Activated gamma-delta T cell treated with anti-CD3 and anti-CD28 coated beads, Interleukin-2, amount 50 U/mL, for 16 hours (primary cell): ENCODE measurements around the gene DAAM2.

Experiments
- DNase-seq: peaks from one replicate; pipeline ENCODE4 v3.0.0-alpha.2; 2020; ENCODE audit warnings: low read depth

DAAM2 gene

DNA sequence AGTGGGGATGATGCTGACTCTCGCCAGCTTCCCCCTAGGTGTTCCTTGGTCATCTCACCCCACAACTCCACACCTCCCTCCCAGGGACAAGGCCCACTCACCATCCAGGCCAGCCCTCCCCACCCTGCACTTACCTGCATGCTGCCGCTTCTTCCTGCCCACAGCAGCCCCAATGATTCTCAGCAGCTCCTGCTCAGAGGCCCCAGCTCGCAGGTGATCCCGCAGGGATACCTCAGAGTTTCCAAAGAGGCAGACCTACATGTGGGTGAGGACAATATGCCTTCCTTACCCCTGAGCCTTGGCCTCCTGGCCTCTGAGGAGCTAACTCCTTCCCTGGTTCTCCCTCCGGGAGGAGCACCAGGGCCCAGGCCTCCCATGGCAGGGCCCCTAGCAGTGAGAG is 117.5 kb downstream of the DAAM2 start:
- no peak for DNase-seq

DNA sequence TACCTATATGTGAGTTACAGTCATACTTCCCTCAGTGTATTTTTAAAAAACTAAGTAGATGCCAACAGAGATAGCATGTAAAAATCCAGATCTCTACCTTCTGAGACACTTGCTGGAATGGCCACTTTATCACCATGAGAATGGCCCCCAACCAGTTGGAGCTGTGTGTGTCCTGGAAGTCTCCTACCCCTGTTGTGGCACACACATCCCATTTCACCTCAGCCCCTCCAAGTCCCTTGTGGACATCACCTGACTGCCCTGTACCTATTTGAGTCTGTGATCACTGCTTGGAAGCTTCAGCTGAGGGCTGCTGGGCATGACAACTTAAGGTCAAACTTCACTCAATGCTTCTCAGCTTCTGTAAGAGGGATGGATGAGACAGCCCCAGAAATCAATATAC is 118.0 kb downstream of the DAAM2 start:
- no peak for DNase-seq

- no peak for DNase-seq
Measured at GRCh38 chr6:39910744-39911143, 118.6 kb downstream of the DAAM2 start.

GRCh38 chr6:39911513-39912125 is 119.4 kb downstream of the DAAM2 start:
- no peak for DNase-seq

DNA sequence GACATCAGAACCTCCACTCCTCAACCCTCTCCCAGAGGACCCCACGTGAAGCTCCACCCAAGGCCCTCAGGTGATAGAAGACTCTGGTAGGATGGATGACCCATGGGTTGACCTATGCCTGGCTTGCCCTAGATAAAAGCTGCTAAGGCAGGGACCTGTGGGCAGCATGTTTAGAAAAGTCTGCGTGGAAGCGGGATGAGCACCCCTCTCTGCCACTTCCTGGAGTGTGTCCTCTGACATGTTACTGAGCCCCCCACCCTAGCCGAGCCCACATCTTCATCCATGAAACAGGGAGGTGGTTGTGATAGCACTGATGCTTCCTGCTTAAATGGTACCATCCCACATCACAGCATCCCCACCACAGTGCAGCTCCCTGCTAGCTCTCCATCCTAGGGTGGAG is 120.3 kb downstream of the DAAM2 start:
- DNase-seq: no peak

- DNase-seq: no peak
Measured at GRCh38 chr6:39913391-39913916, 121.3 kb downstream of the DAAM2 start.

GRCh38 chr6:39914239-39914638 is 122.1 kb downstream of the DAAM2 start:
- no peak for DNase-seq

- DNase-seq: no peak
Measured at GRCh38 chr6:39915866-39916265, 123.7 kb downstream of the DAAM2 start.

GRCh38 chr6:39917329-39917728 is 125.2 kb downstream of the DAAM2 start:
- no peak for DNase-seq

DNA sequence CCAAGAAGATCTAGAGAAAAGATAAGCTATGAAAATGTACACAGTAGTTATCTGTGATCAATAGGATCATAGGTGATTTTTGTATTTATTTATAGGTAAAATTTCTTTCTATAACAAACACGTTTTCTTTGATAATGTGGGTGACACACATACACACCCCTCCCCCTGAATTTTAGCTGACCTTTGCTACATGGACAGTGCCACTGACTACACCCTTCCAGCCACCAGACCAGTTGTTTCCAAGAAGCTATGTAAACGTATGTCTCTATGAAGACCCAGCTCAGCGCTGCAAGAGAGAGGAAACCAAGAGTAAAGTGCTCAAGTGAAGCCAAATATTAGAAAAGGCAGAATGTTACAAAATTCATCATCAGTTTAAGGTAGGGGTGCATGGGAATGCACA is 125.8 kb downstream of the DAAM2 start:
- no peak for DNase-seq

- no peak for DNase-seq
Measured at GRCh38 chr6:39918831-39919230, 126.7 kb downstream of the DAAM2 start.

DNA sequence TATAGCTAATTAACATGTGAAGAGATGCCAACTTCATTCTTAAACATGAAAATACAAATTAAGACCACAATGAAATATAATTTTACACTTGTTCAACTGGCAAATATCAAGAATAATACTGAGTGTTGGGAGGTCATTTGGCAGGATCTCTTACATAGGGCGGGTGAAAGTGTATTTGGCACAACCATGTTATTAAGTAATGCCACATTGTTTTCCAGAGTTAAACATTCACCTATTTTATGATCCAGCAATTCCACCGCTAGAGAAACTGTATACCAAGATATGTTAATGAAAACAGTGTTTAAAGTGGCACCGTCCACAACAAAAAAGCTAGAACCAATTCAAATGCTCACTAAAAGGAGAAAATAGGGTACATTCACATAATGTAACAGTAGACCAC is 128.0 kb downstream of the DAAM2 start:
- no peak for DNase-seq

DNA sequence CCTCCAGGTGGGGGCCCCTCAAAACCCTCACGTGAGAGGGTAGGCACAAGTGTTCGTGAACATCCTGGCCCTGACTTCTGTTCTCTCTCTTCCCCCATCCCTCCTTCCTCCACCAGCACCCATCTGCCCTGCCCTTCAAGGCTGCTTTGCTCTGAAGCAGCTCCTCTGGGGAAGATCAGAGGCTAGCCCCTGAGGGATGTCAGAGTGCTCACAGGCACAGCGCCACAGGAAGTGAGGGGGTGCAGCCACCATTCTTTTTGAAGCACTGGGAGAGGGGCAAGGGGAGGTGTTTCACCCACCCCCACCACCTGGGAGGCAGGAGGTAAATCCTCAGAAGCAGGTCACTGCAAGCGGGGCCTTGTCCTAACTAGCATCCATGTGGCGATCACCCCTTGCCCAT is 130.6 kb downstream of the DAAM2 start:
- no peak for DNase-seq

GRCh38 chr6:39923394-39923793 is 131.2 kb downstream of the DAAM2 start:
- DNase-seq: no peak

- no peak for DNase-seq
Measured at GRCh38 chr6:39923861-39924260, 131.7 kb downstream of the DAAM2 start.

- DNase-seq: no peak
Measured at GRCh38 chr6:39924283-39924682, 132.1 kb downstream of the DAAM2 start.

DNA sequence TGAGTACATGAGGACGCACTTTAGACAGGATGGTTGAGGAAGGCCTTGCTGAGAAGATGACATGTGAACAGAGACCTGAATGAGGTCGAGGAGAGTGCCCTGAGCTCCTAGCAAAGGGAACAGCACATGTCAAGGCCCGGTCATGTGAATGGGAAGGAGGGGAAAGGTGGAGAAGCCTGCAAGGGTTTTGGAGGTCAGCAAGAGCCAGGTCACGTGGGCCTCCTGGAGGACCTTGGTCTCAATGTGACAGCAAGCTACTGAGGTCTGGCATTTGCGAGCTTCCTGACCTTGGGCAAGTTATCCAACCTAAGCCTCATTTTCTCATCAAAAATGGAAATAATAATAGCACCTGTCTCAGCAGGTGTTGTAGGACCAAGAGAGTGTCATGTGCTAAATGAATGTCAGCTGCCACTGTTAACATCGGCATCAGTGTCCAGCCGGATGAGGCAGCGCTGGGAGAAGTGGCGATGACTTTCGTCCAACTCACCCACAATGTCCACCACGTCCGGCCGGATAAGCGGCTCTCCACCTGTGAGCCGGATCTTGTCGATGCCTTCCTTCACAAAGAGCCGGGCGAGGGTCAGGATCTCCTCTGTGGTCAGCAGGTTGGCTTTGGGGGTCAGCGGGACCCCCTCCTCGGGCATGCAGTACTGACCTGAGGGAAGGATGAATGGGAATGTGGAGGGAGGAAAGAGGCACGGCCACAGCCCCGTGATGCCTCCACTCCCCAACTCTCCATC is 133.2 kb downstream of the DAAM2 start:
- no peak for DNase-seq

DNA sequence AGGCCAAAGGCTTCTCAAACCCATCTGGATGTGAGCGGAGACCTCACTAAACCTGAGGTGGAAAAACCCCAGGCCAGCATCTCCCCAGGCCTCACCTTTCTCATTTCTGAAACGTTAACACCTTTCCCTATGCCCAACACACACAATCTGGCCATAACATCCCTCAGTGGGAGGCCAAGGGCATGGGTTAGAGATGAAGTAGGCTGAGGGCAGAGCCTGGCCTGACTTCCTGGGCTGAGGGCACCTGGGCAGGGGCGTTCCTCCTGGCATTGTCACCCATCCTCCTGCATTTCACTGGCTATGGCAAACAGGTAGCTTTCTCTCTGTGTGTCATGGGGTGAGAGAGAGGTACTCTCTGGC is 133.7 kb downstream of the DAAM2 start:
- DNase-seq: no peak

DNA sequence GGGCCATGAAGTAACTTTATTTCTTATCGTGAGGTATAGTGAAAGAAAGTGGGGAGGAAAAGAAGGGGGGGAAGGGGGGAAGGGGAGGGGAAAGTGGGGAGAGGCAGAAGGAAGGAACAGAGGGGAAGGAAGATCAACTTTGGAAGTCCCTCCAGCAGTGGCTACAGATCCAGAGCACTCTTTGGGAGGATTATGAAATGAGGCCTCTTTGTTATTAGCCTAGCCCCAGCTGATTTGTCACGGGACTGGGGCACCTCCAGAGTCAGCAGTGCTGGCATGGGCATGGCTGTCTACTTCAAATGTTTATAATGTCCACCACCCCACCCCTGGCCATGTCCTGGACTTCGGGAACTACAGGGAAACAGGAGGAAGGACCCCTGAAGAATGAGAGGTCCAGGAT is 134.5 kb downstream of the DAAM2 start:
- DNase-seq: no peak

DNA sequence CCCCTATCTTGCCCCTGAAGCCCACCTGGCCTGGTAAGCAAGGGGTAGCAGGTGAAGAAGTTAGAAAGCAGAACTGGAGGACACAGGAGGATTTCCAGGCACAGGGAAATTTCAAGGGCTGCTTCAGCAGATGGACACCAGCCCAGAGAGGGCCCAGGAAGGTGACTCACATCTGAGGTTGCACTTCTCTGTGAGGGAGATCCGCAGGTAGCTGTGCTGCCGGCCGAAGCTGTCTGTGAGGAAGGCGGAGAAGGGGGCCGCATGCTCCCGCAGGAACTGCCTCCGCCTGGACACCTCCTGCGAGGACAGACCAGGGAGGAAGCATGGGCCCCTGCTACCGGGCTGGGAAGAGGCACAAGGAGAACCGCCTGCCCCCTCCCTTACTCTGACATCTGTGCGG is 135.0 kb downstream of the DAAM2 start:
- no peak for DNase-seq

DNA sequence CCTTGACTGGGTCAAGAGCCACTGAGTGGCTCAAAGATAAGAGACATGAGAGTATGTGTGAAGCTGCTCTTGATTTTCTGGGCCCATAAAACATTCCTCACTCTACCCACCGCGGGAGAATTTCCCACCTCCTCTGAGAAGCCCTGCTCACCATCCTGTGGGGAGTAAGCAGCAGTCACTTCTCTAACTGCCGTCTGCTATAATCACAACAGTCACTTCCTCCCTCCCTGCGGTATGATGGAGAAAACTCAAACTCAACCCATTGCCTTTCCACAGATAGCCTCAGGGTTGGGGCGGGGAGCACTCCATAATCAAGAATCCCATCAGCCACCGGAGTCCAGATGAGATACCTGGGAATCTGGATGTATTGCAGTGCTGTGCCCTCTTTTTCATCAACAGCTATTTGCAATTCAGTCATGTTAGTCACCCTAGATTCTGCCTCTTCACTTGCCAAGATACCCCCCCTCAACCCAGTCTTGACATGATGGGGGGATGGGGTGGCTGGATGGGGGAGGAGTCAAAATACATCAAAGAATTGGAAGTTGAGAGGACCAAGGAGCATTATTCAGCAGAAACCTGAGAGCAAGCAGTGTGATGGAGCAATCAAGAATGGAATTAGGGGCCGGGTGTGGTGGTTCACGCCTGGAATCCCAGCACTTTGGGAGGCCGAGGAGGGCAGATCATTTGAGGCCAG is 137.0 kb downstream of the DAAM2 start:
- DNase-seq: no peak

- DNase-seq: no peak
Measured at GRCh38 chr6:39929733-39930461, 137.7 kb downstream of the DAAM2 start.

- no peak for DNase-seq
Measured at GRCh38 chr6:39930540-39930939, 138.4 kb downstream of the DAAM2 start.
